ENCODE data around the gene NRL. TPM values are rescaled to one million over a fixed set of nuclear protein-coding genes. Genes with fewer than 3 reads are reported as not detected.

NRL gene
- total and polyA plus RNA-seq, 9 of the 15 experiments (the other 6 are each of a cell fraction or from before 2014, with no cell fraction given): 0.07 to 2.7 (median 1.4) TPM; not detected in 1

DNA sequence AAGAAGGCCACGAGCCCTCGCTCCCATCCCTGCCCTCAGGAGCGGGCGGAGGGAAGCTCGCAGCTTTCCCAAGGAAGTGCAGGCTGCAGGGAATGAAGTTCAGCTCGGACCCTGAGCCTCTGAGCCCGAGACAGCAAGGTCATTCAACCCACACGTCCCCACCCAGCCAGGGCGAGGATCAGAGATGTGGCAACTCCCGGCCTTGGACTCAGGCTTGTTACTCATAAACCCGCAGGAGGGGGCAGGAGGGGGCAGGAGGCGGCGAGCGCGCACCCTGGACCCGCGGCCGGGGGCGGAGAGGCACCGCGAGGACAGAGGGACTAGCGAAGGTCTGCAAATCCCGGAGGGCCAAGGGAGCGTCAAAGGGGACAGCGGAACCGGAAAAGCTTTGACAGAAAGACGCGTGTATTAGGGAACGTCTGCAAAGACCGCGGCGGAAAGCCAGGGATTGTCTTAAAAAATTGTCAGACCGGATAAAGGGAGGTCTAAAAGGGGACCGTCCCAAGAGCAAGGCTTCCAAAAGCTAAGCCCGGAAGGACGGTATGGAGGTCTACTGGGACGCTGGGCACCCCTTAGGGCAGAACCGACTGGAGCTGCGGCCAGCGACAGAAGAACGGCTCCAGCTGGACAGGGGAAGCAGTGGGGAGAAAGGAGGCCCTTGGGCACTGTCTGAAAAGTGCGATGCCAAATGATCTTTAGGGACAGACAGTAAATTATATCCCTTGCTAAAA is 783 bp downstream of the NRL start (continued):
- TF ChIP-seq TCF7 (IDR thresholded peaks at IDR 0.05; ENCODE audit: borderline replicate concordance) (0 out of 2 replicates have a peak, but pooled peaks have one; percentile 22), ZNF224 (CRISPR knock-in tag; IDR thresholded peaks at IDR 0.05) (no peak), NCOR1 (IDR thresholded peaks at IDR 0.05) (no peak), HNRNPL (IDR thresholded peaks at IDR 0.05; ENCODE audit: low read depth, low read length) (no peak), NELFE (IDR thresholded peaks at IDR 0.05; ENCODE audit: insufficient read depth, insufficient read length) (no peak), ADNP (tag; IDR thresholded peaks at IDR 0.05) (no peak), ETV5 (CRISPR knock-in tag; IDR thresholded peaks at IDR 0.05; ENCODE audit: low read depth) (peak; percentile 84), TBL1XR1 (IDR thresholded peaks at IDR 0.05; ENCODE audit: low read length in 2 of 2) (no peak), ZBTB7A (IDR thresholded peaks at IDR 0.05; ENCODE audit: borderline replicate concordance, control insufficient read depth, low read depth, low read length) (peak; percentile 67; the same call in 1 of the 2 replicates), SLC30A9 (CRISPR knock-in tag; IDR thresholded peaks at IDR 0.05) (no peak), ZNF143 (CRISPR knock-in tag; IDR thresholded peaks at IDR 0.05) (no peak), SMC3 (conservative IDR thresholded peaks at IDR 0.05; ENCODE audit: insufficient read depth, low read depth, low read length) (no peak), HSF4 (CRISPR knock-in tag; IDR thresholded peaks at IDR 0.05; ENCODE audit: borderline replicate concordance) (no peak), CXXC5 (CRISPR knock-in tag; IDR thresholded peaks at IDR 0.05) (peak; percentile 64), EP400 (IDR thresholded peaks at IDR 0.05) (no peak; the same call in 1 of the 2 replicates), SUPT5H (IDR thresholded peaks at IDR 0.05) (peak; percentile 78), FOXA3 (CRISPR knock-in tag; conservative IDR thresholded peaks at IDR 0.05 in 1 of 2, IDR thresholded peaks at IDR 0.05 in 1 of 2) (no peak), TRIM28 (IDR thresholded peaks at IDR 0.05) (no peak; the same call in none of the 2 replicates), KDM5B (IDR thresholded peaks at IDR 0.05; ENCODE audit: insufficient replicate concordance, low read depth, low read length) (peak; percentile 58)
- TF ChIP-seq, protein P1, sequence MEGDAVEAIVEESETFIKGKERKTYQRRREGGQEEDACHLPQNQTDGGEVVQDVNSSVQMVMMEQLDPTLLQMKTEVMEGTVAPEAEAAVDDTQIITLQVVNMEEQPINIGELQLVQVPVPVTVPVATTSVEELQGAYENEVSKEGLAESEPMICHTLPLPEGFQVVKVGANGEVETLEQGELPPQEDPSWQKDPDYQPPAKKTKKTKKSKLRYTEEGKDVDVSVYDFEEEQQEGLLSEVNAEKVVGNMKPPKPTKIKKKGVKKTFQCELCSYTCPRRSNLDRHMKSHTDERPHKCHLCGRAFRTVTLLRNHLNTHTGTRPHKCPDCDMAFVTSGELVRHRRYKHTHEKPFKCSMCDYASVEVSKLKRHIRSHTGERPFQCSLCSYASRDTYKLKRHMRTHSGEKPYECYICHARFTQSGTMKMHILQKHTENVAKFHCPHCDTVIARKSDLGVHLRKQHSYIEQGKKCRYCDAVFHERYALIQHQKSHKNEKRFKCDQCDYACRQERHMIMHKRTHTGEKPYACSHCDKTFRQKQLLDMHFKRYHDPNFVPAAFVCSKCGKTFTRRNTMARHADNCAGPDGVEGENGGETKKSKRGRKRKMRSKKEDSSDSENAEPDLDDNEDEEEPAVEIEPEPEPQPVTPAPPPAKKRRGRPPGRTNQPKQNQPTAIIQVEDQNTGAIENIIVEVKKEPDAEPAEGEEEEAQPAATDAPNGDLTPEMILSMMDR (IDR thresholded peaks at IDR 0.05 in 2 of 3, conservative IDR thresholded peaks at IDR 0.05 in 1 of 3; ENCODE audit: insufficient read depth in 2 of 3, low read depth in 1 of 3, low read length in 3 of 3): 0 out of 6 replicates have a peak, but pooled peaks of 1 of the 3 experiments have one; percentile 14
- TF ChIP-seq, protein P2, sequence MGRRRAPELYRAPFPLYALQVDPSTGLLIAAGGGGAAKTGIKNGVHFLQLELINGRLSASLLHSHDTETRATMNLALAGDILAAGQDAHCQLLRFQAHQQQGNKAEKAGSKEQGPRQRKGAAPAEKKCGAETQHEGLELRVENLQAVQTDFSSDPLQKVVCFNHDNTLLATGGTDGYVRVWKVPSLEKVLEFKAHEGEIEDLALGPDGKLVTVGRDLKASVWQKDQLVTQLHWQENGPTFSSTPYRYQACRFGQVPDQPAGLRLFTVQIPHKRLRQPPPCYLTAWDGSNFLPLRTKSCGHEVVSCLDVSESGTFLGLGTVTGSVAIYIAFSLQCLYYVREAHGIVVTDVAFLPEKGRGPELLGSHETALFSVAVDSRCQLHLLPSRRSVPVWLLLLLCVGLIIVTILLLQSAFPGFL (CRISPR knock-in tag; IDR thresholded peaks at IDR 0.05): no peak
- TF ChIP-seq, protein P3, sequence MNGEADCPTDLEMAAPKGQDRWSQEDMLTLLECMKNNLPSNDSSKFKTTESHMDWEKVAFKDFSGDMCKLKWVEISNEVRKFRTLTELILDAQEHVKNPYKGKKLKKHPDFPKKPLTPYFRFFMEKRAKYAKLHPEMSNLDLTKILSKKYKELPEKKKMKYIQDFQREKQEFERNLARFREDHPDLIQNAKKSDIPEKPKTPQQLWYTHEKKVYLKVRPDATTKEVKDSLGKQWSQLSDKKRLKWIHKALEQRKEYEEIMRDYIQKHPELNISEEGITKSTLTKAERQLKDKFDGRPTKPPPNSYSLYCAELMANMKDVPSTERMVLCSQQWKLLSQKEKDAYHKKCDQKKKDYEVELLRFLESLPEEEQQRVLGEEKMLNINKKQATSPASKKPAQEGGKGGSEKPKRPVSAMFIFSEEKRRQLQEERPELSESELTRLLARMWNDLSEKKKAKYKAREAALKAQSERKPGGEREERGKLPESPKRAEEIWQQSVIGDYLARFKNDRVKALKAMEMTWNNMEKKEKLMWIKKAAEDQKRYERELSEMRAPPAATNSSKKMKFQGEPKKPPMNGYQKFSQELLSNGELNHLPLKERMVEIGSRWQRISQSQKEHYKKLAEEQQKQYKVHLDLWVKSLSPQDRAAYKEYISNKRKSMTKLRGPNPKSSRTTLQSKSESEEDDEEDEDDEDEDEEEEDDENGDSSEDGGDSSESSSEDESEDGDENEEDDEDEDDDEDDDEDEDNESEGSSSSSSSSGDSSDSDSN (IDR thresholded peaks at IDR 0.05; ENCODE audit: borderline replicate concordance in 1 of 2, low read depth in 2 of 2, low read length in 2 of 2): peak in 1 of 2 experiments; percentile 46; a peak in 1 of 4 replicates
